PC-3 (cell line): ENCODE data around the gene TNNC2. TPM values are rescaled to one million over a fixed set of nuclear protein-coding genes. Genes with fewer than 3 reads are reported as not detected.
A peak's percentile ranks its signal among the peaks of the same experiment; 100 is the strongest.

ENCODE experiments used
- ATAC-seq: fragments of 200-7000 bp; cut with Tn5 transposase; 2 replicates; pipeline ENCODE4 v1.9.1; 2020; ENCODE audit warnings: mild to moderate bottlenecking, moderate library complexity
- BruUV-seq: library from RNA; stranded (reverse); fragments of 400-500 nt; replicated peaks from 2 replicates; lab custom pipeline; 2021; lab: Mats Ljungman, UMichigan
- CTCF ChIA-PET: fragments of 300-600 bp; sonication (Branson Sonifier 250); formaldehyde crosslinking; loops from one replicate; lab custom pipeline; 2022; ENCODE audit warnings: antibody characterized with exemption; lab: Charles Lee
- POLR2A ChIA-PET: fragments of 300-600 bp; sonication (Branson Sonifier 250); formaldehyde crosslinking; loops from one replicate; lab custom pipeline; 2022; ENCODE audit warnings: antibody characterized with exemption; ENCODE audit not compliant: unreplicated experiment; lab: Charles Lee
- DNase-seq: peaks from one replicate; pipeline ENCODE4 v3.0.0-alpha.2; 2015
- H2AFZ ChIP-seq: fragments of 300-600 bp; sonication (generic); 2 replicates; pipeline ENCODE4 v1.6.0; 2016; ENCODE audit warnings: antibody characterized with exemption, low read length
- H3F3A ChIP-seq: fragments of 300-600 bp; sonication (generic); one replicate; pipeline ENCODE4 v1.6.0; 2017; ENCODE audit warnings: antibody characterized with exemption, low read length, control low read depth, mild to moderate bottlenecking; ENCODE audit not compliant: unreplicated experiment
- H3K27ac ChIP-seq: fragments of 300-600 bp; sonication (generic); 2 replicates; pipeline ENCODE4 v1.5.1; 2016; ENCODE audit warnings: mild to moderate bottlenecking, low read length
- H3K27me3 ChIP-seq: fragments of 300-600 bp; sonication (generic); 2 replicates; pipeline ENCODE4 v1.6.1; 2016; ENCODE audit warnings: low read length, mixed read lengths
- H3K36me3 ChIP-seq: fragments of 300-600 bp; sonication (generic); 2 replicates; pipeline ENCODE4 v1.6.1; 2016; ENCODE audit warnings: low read depth, mixed run types, low read length, mixed read lengths
- H3K4me1 ChIP-seq: fragments of 300-600 bp; sonication (generic); 2 replicates; pipeline ENCODE4 v1.5.1; 2016; ENCODE audit warnings: low read length; ENCODE audit not compliant: insufficient read depth
- H3K4me2 ChIP-seq: fragments of 300-600 bp; sonication (generic); 2 replicates; pipeline ENCODE4 v1.6.0; 2016; ENCODE audit warnings: low read length
- H3K4me3 ChIP-seq: fragments of 300-600 bp; sonication (generic); 2 replicates; pipeline ENCODE4 v1.5.1; 2016; ENCODE audit warnings: mild to moderate bottlenecking, low read length, mixed read lengths
- H3K79me2 ChIP-seq: fragments of 300-600 bp; sonication (generic); 2 replicates; pipeline ENCODE4 v1.6.1; 2017; ENCODE audit warnings: low read length, mixed read lengths
- H3K9ac ChIP-seq: fragments of 300-600 bp; sonication (generic); 2 replicates; pipeline ENCODE4 v1.6.0; 2016; ENCODE audit warnings: mild to moderate bottlenecking, low read length
- H3K9me2 ChIP-seq: fragments of 300-600 bp; sonication (generic); replicated peaks from 2 replicates; pipeline ENCODE4 v1.6.1; 2016; ENCODE audit warnings: mixed run types, low read length, mixed read lengths
- H3K9me3 ChIP-seq: fragments of 300-600 bp; sonication (generic); 2 replicates; pipeline ENCODE4 v1.6.1; 2016; ENCODE audit warnings: low read length, mixed read lengths
- H4K20me1 ChIP-seq: fragments of 300-600 bp; sonication (generic); 2 replicates; pipeline ENCODE4 v1.6.1; 2016; ENCODE audit warnings: low read length, mixed read lengths
- CTCF ChIP-seq: fragments of 300-600 bp; sonication (generic); conservative IDR thresholded peaks from 2 replicates; pipeline ENCODE4 v1.5.1; 2017; ENCODE audit warnings: antibody characterized with exemption, low read depth, mild to moderate bottlenecking, low read length
- EZH2 ChIP-seq: fragments of 300-600 bp; sonication (generic); IDR thresholded peaks from one replicate; pipeline ENCODE4 v1.6.1; 2017; ENCODE audit warnings: antibody characterized with exemption, mild to moderate bottlenecking, low read length; ENCODE audit not compliant: unreplicated experiment
- EZH2phosphoT487 ChIP-seq: fragments of 300-600 bp; sonication (generic); IDR thresholded peaks from 2 replicates; pipeline ENCODE4 v1.6.1; 2018; ENCODE audit warnings: mild to moderate bottlenecking, antibody characterized with exemption, low read length, borderline replicate concordance
- intact Hi-C: fragments of 100-400 bp; cut with micrococcal nuclease; formaldehyde crosslinking; loops from 2 replicates; pipeline ENCODE4 v1.9.0; 2023
- total RNA-seq: library from RNA; depleted of rRNA; stranded (reverse); fragments of >200 nt; gene quantifications from 2 replicates; pipeline ENCODE4 v1.2.3, GENCODE V29; 2014

TNNC2 gene
- total RNA-seq, 1 experiment from 2014 or later, result not detected

DNA sequence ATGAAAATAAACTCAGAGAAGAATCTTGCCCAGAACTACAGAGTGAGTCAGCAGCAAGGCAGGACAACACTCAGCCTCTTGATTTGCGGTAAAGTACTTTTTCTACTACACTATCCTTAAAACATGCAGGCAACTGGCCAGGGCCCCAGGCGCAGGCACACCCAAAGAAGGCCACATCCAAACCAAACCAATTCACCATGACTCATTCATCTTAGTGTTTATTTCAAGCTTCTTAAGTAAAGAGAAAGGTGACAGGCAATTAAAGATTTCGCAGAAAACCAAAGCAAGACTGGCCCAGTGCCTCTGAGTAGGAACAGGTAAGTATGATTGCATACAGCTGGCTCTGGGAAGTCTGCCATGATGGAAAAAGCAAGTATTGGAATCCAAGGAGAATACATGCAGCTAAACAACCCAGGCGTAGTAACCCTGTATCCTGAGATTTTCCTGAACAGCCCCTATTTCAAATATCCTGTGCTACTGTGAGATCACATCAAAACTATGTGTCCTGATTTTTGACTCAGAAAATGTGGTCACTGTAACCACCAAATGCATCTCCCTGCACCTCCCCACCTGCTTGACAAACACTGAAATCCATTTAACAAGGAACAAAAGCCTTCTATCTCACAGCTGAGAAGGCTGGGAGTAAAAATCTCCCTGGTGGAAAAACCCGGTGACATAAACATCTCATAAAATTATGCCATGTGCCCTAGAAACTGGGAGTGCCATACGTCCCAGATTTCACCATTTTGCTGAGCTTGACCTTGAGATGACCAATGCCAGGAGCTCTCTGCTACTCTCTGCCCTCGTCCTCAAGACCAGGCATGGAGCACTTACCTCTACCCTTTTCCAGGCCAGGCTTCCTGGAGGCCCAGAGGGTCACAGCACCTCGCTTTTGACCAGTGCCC lies 47.8 kb downstream of the TNNC2 start:
- H3K9me2 ChIP-seq, result no peaks in the 10 kb centered on the region
- H3K79me2 ChIP-seq, result no peaks in the 10 kb centered on the region
- H2AFZ ChIP-seq, result no peak overlapping the region
- peak overlapping the region; percentile 11; the same call in 1 of the 2 replicates for H3K4me3 ChIP-seq
- H3K4me2 ChIP-seq, result peak overlapping the region; percentile 71
- H3K9me3 ChIP-seq, result no peaks in the 10 kb centered on the region
- POLR2A ChIA-PET, result interaction anchor here (0.5 to 1.0 kb wide), 6 partner anchors 12 to 1608 kb away, joined by 3 to 12 read pairs (median 4); partner anchors contain the start of genes DNTTIP1, WFDC3 and ZSWIM1
- no peaks in the 10 kb centered on the region for H4K20me1 ChIP-seq
- peaks cover 27% of the 10 kb centered on the region for H3F3A ChIP-seq
- H3K4me1 ChIP-seq, result peaks cover 62% of the 10 kb centered on the region
- DNase-seq, result peak; percentile 99
- TF ChIP-seq CTCF (no peak), EZH2phosphoT487 (0 out of 2 replicates have a peak, but pooled peaks have one; percentile 52)
- peak; percentile 63 for ATAC-seq
- no peaks in the 10 kb centered on the region for H3K36me3 ChIP-seq
- no peaks in the 10 kb centered on the region for H3K27me3 ChIP-seq
- intact Hi-C loops, result loop anchor here (1.0 to 10.0 kb wide), 7 partner anchors 8 to 434 kb away; partner anchors contain the start of genes DNTTIP1, SDC4, SYS1 and UBE2C
- peak overlapping the region; percentile 99 for H3K27ac ChIP-seq
- no TSS peak for BruUV-seq
- H3K9ac ChIP-seq, result peak overlapping the region; percentile 85
- CTCF ChIA-PET, result no interaction called here

DNA sequence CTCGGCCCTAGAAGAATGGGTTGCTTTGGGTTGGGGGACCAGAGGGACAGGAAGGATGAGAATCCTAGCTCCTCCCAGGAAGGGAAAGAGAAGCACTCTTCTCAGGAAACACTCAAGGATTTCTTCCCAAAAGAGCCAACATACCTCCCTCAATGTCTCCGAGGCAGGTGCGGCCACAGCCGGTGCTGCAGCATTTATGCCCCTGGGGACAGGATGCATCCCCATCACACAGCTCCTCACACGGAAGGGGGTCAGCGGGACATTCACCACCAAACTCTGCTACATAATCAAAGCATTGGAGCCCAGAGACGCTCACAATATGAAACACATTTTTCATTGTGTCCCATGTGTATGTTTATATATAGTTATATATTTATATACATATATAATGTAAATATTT lies 50.2 kb downstream of the TNNC2 start:
- no peak overlapping the region for H3K4me2 ChIP-seq
- H3K4me1 ChIP-seq, result peaks cover 38% of the 10 kb centered on the region
- H2AFZ ChIP-seq, result no peak overlapping the region
- H3K4me3 ChIP-seq, result no peak overlapping the region
- no peaks in the 10 kb centered on the region for H3K9me3 ChIP-seq
- no peak for ATAC-seq
- no peak overlapping the region for H3K9ac ChIP-seq
- peaks cover 23% of the 10 kb centered on the region for H3F3A ChIP-seq
- intact Hi-C loops, result loop anchor here (5.0 to 10.0 kb wide), 2 partner anchors 415 to 432 kb away; partner anchors contain the start of genes SDC4 and SYS1
- TF ChIP-seq EZH2, result no peak
- no peak for TF ChIP-seq EZH2phosphoT487
- no peak for TF ChIP-seq CTCF
- no peaks in the 10 kb centered on the region for H3K36me3 ChIP-seq
- H3K27me3 ChIP-seq, result no peaks in the 10 kb centered on the region
- ChIA-PET POLR2A (no interaction called here), CTCF (no interaction called here)
- H3K9me2 ChIP-seq, result no peaks in the 10 kb centered on the region
- DNase-seq, result no peak
- no peak overlapping the region for H3K27ac ChIP-seq
- no peaks in the 10 kb centered on the region for H4K20me1 ChIP-seq
- no peaks in the 10 kb centered on the region for H3K79me2 ChIP-seq
- no TSS peak for BruUV-seq
